HTR-8/SVneo (cell line): ENCODE measurements around the gene APOBEC4.
A peak's percentile ranks its signal among the peaks of the same experiment; 100 is the strongest.

ENCODE experiments used
- DNase-seq: peaks from one replicate; pipeline ENCODE4 v3.0.0; 2011; ENCODE audit warnings: low spot score, mixed read lengths; ENCODE audit not compliant: insufficient read length
- FAIRE-seq: peaks from 2 replicates; lab custom pipeline; 2011; peaks lifted over from hg19 to GRCh38; lab: Jason Lieb, UNC

APOBEC4 gene

DNA sequence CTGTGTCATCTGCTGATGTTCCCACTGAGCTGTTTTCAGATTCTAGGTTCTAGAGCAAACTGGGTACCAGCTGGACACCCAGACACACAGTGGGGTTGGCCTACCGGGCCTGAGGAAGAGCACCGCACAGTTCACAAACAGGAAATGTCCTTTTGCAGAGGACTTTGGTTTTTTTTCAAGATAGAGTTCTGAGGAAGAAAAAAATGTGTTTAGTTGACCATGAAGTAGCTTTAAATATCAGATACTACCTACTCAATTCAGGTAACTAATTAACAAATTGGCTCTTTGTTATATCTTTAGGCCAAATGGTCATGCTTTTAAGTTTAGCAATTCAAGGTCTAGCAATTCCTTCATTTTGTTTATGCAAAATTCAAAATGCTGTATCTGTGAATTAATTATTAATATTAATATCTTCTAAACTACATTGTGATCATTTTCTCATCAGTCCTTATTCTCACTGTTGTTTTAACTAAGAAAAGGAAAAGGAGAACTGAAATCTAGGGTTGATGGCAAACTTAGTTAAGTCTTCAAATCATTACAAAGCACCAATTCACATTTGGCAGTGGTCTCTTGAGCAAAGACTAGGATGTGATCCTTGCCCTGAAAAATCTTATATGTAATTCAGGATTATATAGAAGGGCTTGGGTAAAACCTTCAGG is 45.7 kb downstream of the APOBEC4 start:
- FAIRE-seq (no peak), DNase-seq (no peak)

GRCh38 chr1:183605904-183606303 is 47.2 kb downstream of the APOBEC4 start:
- DNase-seq (no peak), FAIRE-seq (no peak)

- no peak for DNase-seq
- no peak for FAIRE-seq
Observed at GRCh38 chr1:183604815-183605214, 48.3 kb downstream of the APOBEC4 start.

GRCh38 chr1:183604038-183604808 is 48.9 kb downstream of the APOBEC4 start:
- no peak for FAIRE-seq
- DNase-seq: peak; percentile 32

DNA sequence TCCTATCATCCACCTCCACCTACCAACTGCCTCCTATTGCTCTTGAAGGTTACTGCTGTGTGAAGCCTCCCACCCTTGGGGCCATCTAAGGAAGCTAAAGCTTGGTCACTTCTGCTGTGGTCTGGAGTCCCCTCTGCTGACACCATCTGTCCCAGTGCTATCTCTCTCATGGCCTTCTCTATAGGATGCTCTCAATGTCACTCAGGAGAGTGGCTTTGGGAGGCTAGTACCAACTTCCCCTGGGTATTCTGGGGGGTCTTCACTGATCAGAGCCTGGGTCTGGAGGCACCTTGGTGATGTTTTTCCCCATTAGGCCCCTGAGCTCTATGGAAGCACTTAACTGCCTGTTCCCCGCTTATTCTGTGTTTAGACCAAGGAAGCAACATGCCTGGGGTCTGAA is 50.6 kb downstream of the APOBEC4 start:
- no peak for FAIRE-seq
- DNase-seq: no peak

GRCh38 chr1:183600634-183601033 is 52.5 kb downstream of the APOBEC4 start:
- DNase-seq (no peak), FAIRE-seq (no peak)

- no peak for FAIRE-seq
- no peak for DNase-seq
Observed at GRCh38 chr1:183600136-183600535, 53.0 kb downstream of the APOBEC4 start.

DNA sequence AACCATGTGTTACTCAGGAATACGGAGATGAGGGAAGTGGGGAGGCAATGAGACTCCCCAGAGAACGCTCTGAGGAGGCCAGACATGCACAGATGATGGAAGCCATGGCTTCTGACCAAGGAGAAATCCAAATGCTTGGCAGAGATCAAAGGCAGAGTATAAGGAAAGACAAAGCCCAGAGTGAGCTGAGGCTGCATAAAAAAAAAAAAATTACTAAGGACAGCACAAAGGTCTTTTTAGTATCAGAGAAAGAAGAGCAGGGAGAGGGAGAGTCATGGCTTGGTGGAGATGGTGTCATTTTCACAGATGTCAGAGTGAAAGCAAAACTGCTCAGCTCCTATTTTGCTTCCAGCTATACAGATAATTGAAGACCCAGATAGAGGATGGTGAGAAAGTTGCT is 54.7 kb downstream of the APOBEC4 start:
- FAIRE-seq (no peak), DNase-seq (no peak)

DNA sequence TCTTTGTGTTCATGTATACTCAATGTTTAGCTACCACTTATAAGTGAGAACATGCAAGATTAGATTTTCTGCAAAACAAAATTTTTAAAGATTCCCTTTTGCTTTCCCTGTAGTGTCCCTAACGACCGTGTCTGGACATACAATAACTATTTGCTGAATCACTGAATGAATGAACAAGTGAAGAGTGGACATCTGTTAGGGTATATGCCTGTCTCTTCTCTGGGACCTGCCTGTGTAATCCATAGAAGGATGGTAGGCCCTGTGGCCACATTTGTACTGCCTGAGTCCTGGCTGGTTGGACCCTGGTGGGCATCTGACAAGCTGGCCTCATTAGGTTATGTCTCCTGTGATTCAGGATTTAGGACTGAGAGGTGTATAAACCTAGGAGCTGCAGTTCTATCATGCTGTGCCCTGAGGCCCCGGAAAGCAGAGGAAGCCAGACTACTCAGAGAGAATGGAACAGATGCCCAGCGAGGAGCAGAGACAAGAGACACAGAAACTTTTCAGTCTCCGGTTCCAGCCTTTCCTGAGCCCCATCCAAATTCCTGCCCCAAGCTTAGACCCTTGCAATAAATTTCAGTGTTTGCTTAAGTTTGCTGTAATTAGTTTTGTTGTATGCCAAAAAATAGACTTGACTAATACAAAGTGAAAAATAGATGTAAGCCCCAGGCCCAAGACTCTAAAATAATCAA is 55.3 kb downstream of the APOBEC4 start:
- DNase-seq: no peak
- FAIRE-seq: no peak

- DNase-seq: no peak
- no peak for FAIRE-seq
Observed at GRCh38 chr1:183596500-183596899, 56.6 kb downstream of the APOBEC4 start.
